Glutamatergic neuron (in vitro differentiated cells): Measurements from ENCODE around the gene GDF7. TPM values are rescaled to one million over a fixed set of nuclear protein-coding genes. Genes with fewer than 3 reads are reported as not detected.

Experiments used
- DNase-seq: peaks from one replicate; pipeline ENCODE4 v3.0.0; 2022
- H3K27ac Mint-ChIP-seq: one replicate; pipeline ENCODE4 v1.8.0; 2020; ENCODE audit warnings: mild to moderate bottlenecking, mixed read lengths, inconsistent platforms; ENCODE audit not compliant: unreplicated experiment
- H3K27me3 Mint-ChIP-seq: one replicate; pipeline ENCODE4 v1.8.0; 2020; ENCODE audit warnings: mild to moderate bottlenecking, moderate library complexity, mixed read lengths, inconsistent platforms; ENCODE audit not compliant: unreplicated experiment
- H3K36me3 Mint-ChIP-seq: one replicate; pipeline ENCODE4 v1.8.0; 2020; ENCODE audit warnings: mild to moderate bottlenecking, mixed read lengths, inconsistent platforms; ENCODE audit not compliant: unreplicated experiment
- H3K4me1 Mint-ChIP-seq: one replicate; pipeline ENCODE4 v1.8.0; 2020; ENCODE audit warnings: mild to moderate bottlenecking, low read depth, mixed read lengths, inconsistent platforms; ENCODE audit not compliant: unreplicated experiment
- H3K4me3 Mint-ChIP-seq: one replicate; pipeline ENCODE4 v1.8.0; 2020; ENCODE audit warnings: mild to moderate bottlenecking, mixed read lengths, inconsistent platforms; ENCODE audit not compliant: unreplicated experiment
- H3K9me3 Mint-ChIP-seq: one replicate; pipeline ENCODE4 v1.8.0; 2020; ENCODE audit warnings: mild to moderate bottlenecking, moderate library complexity, mixed read lengths, inconsistent platforms; ENCODE audit not compliant: unreplicated experiment
- total RNA-seq: library from RNA; stranded (reverse); fragmentation: NEBNext Ultra II Directional; extraction: Animal tissue kit (Norgen Biotek cat#: 25700); gene quantifications from one replicate; pipeline ENCODE4 v1.2.1, GENCODE V29; 2021; ENCODE audit not compliant: unreplicated experiment
- TF ChIP-seq, protein P1 (sequence below): fragments of 200-600 bp; sonication (generic); IDR thresholded peaks from one replicate; pipeline ENCODE4 v1.5.0; 2021; ENCODE audit not compliant: partially characterized antibody, unreplicated experiment

The GDF7 gene
- total RNA-seq, 1 donor from 2014 or later = not detected

DNA sequence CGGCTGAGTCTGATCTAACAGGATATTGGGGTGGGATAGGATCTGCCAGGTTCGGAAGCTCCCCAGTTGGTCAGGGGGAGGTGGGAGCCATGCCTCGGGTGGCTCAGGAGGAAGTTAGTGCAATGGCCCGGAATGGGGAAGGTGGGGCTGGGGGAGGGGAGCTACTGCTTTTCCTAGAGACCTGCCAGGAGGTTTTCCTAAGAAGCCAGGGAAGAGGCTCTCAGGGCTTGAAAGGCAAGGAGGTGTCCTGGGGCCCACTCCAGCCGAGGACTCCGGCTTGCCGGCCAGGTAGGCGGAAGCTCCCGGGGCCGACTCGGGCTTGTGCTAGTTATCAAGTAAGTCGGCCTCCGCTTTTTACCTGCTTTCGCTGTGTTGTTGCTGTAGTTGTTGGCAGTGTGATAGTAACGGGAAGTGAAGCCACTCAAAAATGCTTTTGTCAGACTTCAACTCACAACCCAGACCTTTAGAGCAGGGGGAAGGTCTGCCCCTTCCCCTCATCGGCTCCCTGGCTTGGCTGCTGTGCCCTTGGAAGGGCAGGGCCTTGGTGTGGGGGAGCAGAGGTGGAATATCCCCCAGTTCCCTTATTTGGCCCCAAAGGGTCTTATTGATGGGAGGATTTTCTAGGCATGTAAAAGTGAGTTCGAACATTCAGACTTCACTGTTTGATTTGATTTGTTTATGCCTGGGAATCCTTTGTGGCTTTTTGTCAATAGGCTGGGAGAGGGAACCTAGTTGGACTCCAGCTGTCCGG is 5.4 kb downstream of the GDF7 start:
- peaks cover 10% of the 10 kb centered on the region for H3K9me3 Mint-ChIP-seq
- H3K4me1 Mint-ChIP-seq = peaks cover 2% of the 10 kb centered on the region
- TF ChIP-seq, protein P1, sequence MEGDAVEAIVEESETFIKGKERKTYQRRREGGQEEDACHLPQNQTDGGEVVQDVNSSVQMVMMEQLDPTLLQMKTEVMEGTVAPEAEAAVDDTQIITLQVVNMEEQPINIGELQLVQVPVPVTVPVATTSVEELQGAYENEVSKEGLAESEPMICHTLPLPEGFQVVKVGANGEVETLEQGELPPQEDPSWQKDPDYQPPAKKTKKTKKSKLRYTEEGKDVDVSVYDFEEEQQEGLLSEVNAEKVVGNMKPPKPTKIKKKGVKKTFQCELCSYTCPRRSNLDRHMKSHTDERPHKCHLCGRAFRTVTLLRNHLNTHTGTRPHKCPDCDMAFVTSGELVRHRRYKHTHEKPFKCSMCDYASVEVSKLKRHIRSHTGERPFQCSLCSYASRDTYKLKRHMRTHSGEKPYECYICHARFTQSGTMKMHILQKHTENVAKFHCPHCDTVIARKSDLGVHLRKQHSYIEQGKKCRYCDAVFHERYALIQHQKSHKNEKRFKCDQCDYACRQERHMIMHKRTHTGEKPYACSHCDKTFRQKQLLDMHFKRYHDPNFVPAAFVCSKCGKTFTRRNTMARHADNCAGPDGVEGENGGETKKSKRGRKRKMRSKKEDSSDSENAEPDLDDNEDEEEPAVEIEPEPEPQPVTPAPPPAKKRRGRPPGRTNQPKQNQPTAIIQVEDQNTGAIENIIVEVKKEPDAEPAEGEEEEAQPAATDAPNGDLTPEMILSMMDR = no peak
- H3K27ac Mint-ChIP-seq = no peak overlapping the region
- H3K27me3 Mint-ChIP-seq = peaks cover 27% of the 10 kb centered on the region
- DNase-seq = no peak
- no peak overlapping the region for H3K4me3 Mint-ChIP-seq
- no peaks in the 10 kb centered on the region for H3K36me3 Mint-ChIP-seq

GRCh38 chr2:20673686-20674308 is 6.9 kb downstream of the GDF7 start:
- no peak overlapping the region for H3K27ac Mint-ChIP-seq
- H3K36me3 Mint-ChIP-seq = no peaks in the 10 kb centered on the region
- TF ChIP-seq, protein P1 = no peak
- H3K4me1 Mint-ChIP-seq = peaks cover 2% of the 10 kb centered on the region
- no peak overlapping the region for H3K4me3 Mint-ChIP-seq
- peaks cover 21% of the 10 kb centered on the region for H3K27me3 Mint-ChIP-seq
- H3K9me3 Mint-ChIP-seq = peaks cover 3% of the 10 kb centered on the region
- DNase-seq = no peak

- DNase-seq = no peak
- no peaks in the 10 kb centered on the region for H3K36me3 Mint-ChIP-seq
- H3K4me3 Mint-ChIP-seq = no peak overlapping the region
- H3K9me3 Mint-ChIP-seq = peaks cover 3% of the 10 kb centered on the region
- TF ChIP-seq, protein P1 = no peak
- H3K27me3 Mint-ChIP-seq = peaks cover 19% of the 10 kb centered on the region
- H3K27ac Mint-ChIP-seq = no peak overlapping the region
- H3K4me1 Mint-ChIP-seq = peaks cover 2% of the 10 kb centered on the region
Observed at GRCh38 chr2:20674309-20674965, 7.5 kb downstream of the GDF7 start.

DNA sequence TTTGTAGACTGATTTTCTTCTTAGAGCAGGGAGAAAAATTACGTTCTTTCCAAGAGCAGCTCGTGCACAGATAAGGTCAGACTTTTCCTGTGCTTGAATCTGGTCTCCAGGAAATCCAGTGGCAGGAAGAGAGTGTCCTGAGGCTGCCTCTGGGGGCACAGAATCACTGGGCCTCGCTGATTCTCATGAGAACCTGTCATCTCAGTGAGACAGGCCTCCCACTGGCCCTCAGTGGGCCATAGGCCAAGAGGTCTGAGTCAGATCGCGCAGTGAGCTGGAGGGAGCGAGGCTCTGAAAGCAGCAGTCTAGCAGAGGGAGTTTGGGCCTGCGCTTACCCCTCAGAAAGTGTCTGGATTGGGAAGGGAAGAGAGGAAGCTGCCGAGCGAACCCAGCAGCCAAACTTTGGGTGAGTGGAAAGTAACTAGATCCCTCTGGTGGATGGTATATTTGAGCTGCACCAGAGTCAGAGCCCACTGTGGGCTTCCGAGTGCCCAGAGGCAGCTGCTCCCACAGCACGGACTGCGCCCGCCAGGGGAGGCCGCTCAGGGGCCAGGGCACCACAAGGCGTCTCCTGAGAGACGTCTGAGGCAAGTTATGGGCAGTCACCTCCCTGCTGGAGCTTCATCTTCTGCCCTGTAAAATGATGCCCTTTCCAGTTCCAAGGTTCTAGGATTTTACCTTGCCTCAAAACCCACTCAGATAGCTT is 8.2 kb downstream of the GDF7 start:
- Mint-ChIP-seq H3K36me3 (no peaks in the 10 kb centered on the region), H3K27me3 (peaks cover 16% of the 10 kb centered on the region), H3K9me3 (peaks cover 3% of the 10 kb centered on the region), H3K4me3 (no peak overlapping the region), H3K4me1 (peaks cover 2% of the 10 kb centered on the region), H3K27ac (no peak overlapping the region)
- no peak for DNase-seq
- TF ChIP-seq, protein P1 = no peak
